HCT116 (cell line): ENCODE data around the gene CACNA2D3. TPM values are rescaled to one million over a fixed set of nuclear protein-coding genes. Genes with fewer than 3 reads are reported as not detected.

Experiments
- ATAC-seq: fragments of 200-7000 bp; cut with Tn5 transposase; 2 replicates; pipeline ENCODE4 v1.9.1; 2020; ENCODE audit warnings: mild to moderate bottlenecking, moderate library complexity
- BruUV-seq: library from RNA; stranded (reverse); fragments of 400-500 nt; replicated peaks from 2 replicates; lab custom pipeline; 2021; lab: Mats Ljungman, UMichigan
- CTCF ChIA-PET: fragments of 300-600 bp; sonication (Branson Sonifier 250); formaldehyde crosslinking; loops from one replicate; lab custom pipeline; 2021; ENCODE audit warnings: antibody characterized with exemption; lab: Charles Lee
- POLR2A ChIA-PET: fragments of 300-600, 350-600 bp; sonication (Branson Sonifier 250); formaldehyde crosslinking; loops from one replicate; lab custom pipeline; 2021; ENCODE audit warnings: antibody characterized with exemption; lab: Charles Lee
- RAD21 ChIA-PET, 2 experiments: fragments of 300-600 bp; sonication (Branson Sonifier 250); formaldehyde crosslinking; loops; one replicate each; lab custom pipeline; 2023; ENCODE audit warnings: low total read pairs in 2 of 2; ENCODE audit not compliant: uncharacterized antibody in 2 of 2, unreplicated experiment in 2 of 2, low non-redundant PET in 1 of 2; lab: Charles Lee
- DNase-seq: peaks from one replicate; pipeline ENCODE4 v3.0.0-alpha.2; 2010; ENCODE audit warnings: low read depth, low spot score
- H2AFZ ChIP-seq: fragments of 200-600 bp; shearing (Covaris generic), sonication (generic); 2 replicates; pipeline ENCODE4 v1.6.1; 2017; ENCODE audit warnings: low read depth, mixed run types, mixed read lengths, antibody characterized with exemption, low read length; ENCODE audit not compliant: poor library complexity, severe bottlenecking
- H3K27ac ChIP-seq: 2 replicates; pipeline ENCODE4 v1.5.1; 2012; ENCODE audit warnings: low read depth, low read length
- H3K27me3 ChIP-seq: fragments of 200-600 bp; sonication (generic); 2 replicates; pipeline ENCODE4 v1.6.1; 2016; ENCODE audit warnings: mixed run types, low read length, mixed read lengths; ENCODE audit not compliant: insufficient read depth
- H3K36me3 ChIP-seq, 2 experiments: fragments of 200-500 bp in 1 of 2; fragments of 200-600 bp in 1 of 2; sonication (Bioruptor generic) in 1 of 2; sonication (generic) in 1 of 2; 2 replicates each; pipeline versions ENCODE4 v1.5.1 to v1.6.1; 2014 to 2016; ENCODE audit warnings: low read length in 2 of 2, inconsistent platforms in 1 of 2, mixed read lengths in 1 of 2, mixed run types in 1 of 2; ENCODE audit not compliant: insufficient read depth in 2 of 2, control insufficient read depth in 1 of 2
- H3K4me1 ChIP-seq, 2 experiments: fragments of 200-600 bp in 1 of 2; sonication (generic) in 1 of 2; 2 replicates each; pipeline versions ENCODE4 v1.5.1 to v1.6.1; 2012 to 2017; ENCODE audit warnings: low read length in 2 of 2, inconsistent platforms in 1 of 2, mild to moderate bottlenecking in 1 of 2, mixed read lengths in 1 of 2, mixed run types in 1 of 2, moderate library complexity in 1 of 2; ENCODE audit not compliant: insufficient read depth in 2 of 2, control insufficient read depth in 1 of 2
- H3K4me2 ChIP-seq: fragments of 200-600 bp; sonication (generic); 2 replicates; pipeline ENCODE4 v1.6.1; 2017; ENCODE audit warnings: mixed run types, low read length, mixed read lengths
- H3K4me3 ChIP-seq, 2 experiments: fragments of 200-600 bp in 1 of 2; sonication (generic) in 1 of 2; replicated peaks in 1 of 2; 2 replicates each; pipeline ENCODE4 v1.5.1; 2011 to 2016; ENCODE audit warnings: low read length in 2 of 2, control low read depth in 1 of 2, low read depth in 1 of 2, mild to moderate bottlenecking in 1 of 2, mixed read lengths in 1 of 2, mixed run types in 1 of 2
- H3K79me2 ChIP-seq: fragments of 200-600 bp; sonication (generic); 2 replicates; pipeline ENCODE4 v1.6.1; 2017; ENCODE audit warnings: mild to moderate bottlenecking, mixed run types, low read length, moderate library complexity, mixed read lengths; ENCODE audit not compliant: insufficient read depth
- H3K9ac ChIP-seq: fragments of 200-600 bp; sonication (generic); 2 replicates; pipeline ENCODE4 v1.6.1; 2016; ENCODE audit warnings: low read length, mixed read lengths
- H3K9me2 ChIP-seq: fragments of 200-600 bp; sonication (generic), shearing (Covaris generic); 2 replicates; pipeline ENCODE4 v1.6.1; 2017; ENCODE audit warnings: mixed run types, mild to moderate bottlenecking, moderate library complexity; ENCODE audit not compliant: insufficient read depth
- H3K9me3 ChIP-seq, 2 experiments: fragments of 200-500 bp in 1 of 2; fragments of 200-600 bp in 1 of 2; sonication (Bioruptor generic) in 1 of 2; sonication (generic) in 1 of 2; 2 replicates each; pipeline ENCODE4 v1.6.1; 2014 to 2017; ENCODE audit warnings: low read length in 2 of 2, mixed read lengths in 2 of 2, inconsistent platforms in 1 of 2, low read depth in 1 of 2, mild to moderate bottlenecking in 1 of 2, mixed run types in 1 of 2, moderate library complexity in 1 of 2; ENCODE audit not compliant: control insufficient read depth in 1 of 2, insufficient read depth in 1 of 2
- H4K20me1 ChIP-seq: fragments of 200-600 bp; sonication (generic), shearing (Covaris generic); 2 replicates; pipeline ENCODE4 v1.6.1; 2017; ENCODE audit warnings: mixed run types, mild to moderate bottlenecking, moderate library complexity; ENCODE audit not compliant: insufficient read depth
- ATF3 ChIP-seq: IDR thresholded peaks from 2 replicates; pipeline ENCODE4 v1.6.1; 2012
- CBX3 ChIP-seq: IDR thresholded peaks from 2 replicates; pipeline ENCODE4 v1.6.1; 2012; ENCODE audit warnings: low read depth
- CEBPB ChIP-seq: IDR thresholded peaks from 2 replicates; pipeline ENCODE4 v1.6.1; 2012; ENCODE audit warnings: low read depth
- FOSL1 ChIP-seq: IDR thresholded peaks from 2 replicates; pipeline ENCODE4 v1.6.1; 2012; ENCODE audit warnings: low read depth
- JUND ChIP-seq: IDR thresholded peaks from 2 replicates; pipeline ENCODE4 v1.6.1; 2012
- POLR2A ChIP-seq: IDR thresholded peaks from 2 replicates; pipeline ENCODE4 v1.7.0; 2011; ENCODE audit warnings: borderline replicate concordance; ENCODE audit not compliant: insufficient read depth, insufficient read length; ENCODE audit errors: extremely low read depth
- POLR2AphosphoS5 ChIP-seq: IDR thresholded peaks from 2 replicates; pipeline ENCODE4 v1.6.1; 2011; ENCODE audit warnings: mild to moderate bottlenecking, low read depth, low read length, moderate library complexity
- RAD21 ChIP-seq: IDR thresholded peaks from 2 replicates; pipeline ENCODE4 v1.6.1; 2012; ENCODE audit warnings: low read depth, mild to moderate bottlenecking
- SIN3A ChIP-seq: IDR thresholded peaks from 2 replicates; pipeline ENCODE4 v1.6.1; 2012; ENCODE audit warnings: low read depth
- SP1 ChIP-seq: IDR thresholded peaks from 2 replicates; pipeline ENCODE4 v1.6.1; 2012; ENCODE audit warnings: low read depth
- SRF ChIP-seq: IDR thresholded peaks from 2 replicates; pipeline ENCODE4 v1.6.1; 2012; ENCODE audit warnings: low read depth
- TCF7L2 ChIP-seq: IDR thresholded peaks from 2 replicates; pipeline ENCODE4 v1.7.0; 2011; ENCODE audit warnings: borderline replicate concordance, inconsistent platforms; ENCODE audit not compliant: insufficient read depth, insufficient read length; ENCODE audit errors: extremely low read depth
- ZFX ChIP-seq: fragments of 450-650 bp; IDR thresholded peaks from 2 replicates; pipeline ENCODE4 v1.6.1; 2017
- ZNF274 ChIP-seq: fragments of 200-500 bp; sonication (Bioruptor generic); IDR thresholded peaks from 2 replicates; pipeline ENCODE4 v1.6.1; 2014; ENCODE audit warnings: mild to moderate bottlenecking, low read depth, low read length, inconsistent platforms
- intact Hi-C: fragments of 100-400 bp; cut with micrococcal nuclease; formaldehyde crosslinking; loops from 2 replicates; pipeline ENCODE4 v1.10.0; 2022
- total RNA-seq: library from RNA; stranded (reverse); gene quantifications from one replicate; pipeline ENCODE4 v1.2.1, GENCODE V29; 2021; ENCODE audit not compliant: unreplicated experiment
- TF ChIP-seq, protein P1 (sequence below): IDR thresholded peaks from 2 replicates; pipeline ENCODE4 v1.6.1; 2012
- TF ChIP-seq, protein P2 (sequence below): IDR thresholded peaks from 2 replicates; pipeline ENCODE4 v1.6.1; 2012; ENCODE audit warnings: low read depth

Gene CACNA2D3
- total RNA-seq, 1 experiment from 2014 or later: 0.20 TPM

DNA sequence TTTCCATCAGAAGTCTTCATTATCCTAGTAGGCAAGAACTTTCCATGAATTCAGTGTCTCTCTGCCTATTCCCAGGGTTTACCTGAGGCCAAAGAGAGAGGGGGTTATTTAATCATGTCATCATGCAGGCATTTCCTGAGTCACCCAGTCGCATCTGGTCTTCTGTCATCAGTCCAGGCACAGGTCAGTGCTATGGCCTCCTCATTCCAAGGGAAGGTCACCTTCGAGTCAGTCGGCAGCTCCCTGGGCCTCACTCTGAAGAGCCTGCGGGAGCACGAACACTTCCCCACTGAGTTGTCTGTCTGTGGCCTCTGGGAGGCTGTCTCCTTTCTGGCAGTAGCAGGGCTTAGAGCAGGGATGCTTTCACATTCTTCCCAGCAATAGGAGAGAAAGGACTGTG, 831.7 kb downstream of the CACNA2D3 start:
- no peaks in the 10 kb centered on the region for H3K9me2 ChIP-seq
- H3K27me3 ChIP-seq: no peaks in the 10 kb centered on the region
- no peak overlapping the region for H3K9ac ChIP-seq
- no peak overlapping the region for H3K4me3 ChIP-seq
- no TSS peak for BruUV-seq
- no peaks in the 10 kb centered on the region for H3K79me2 ChIP-seq
- no peaks in the 10 kb centered on the region for H3K36me3 ChIP-seq
- peaks cover 0 to 8% of the 10 kb centered on the region in 2 experiments; a peak in 2 of 4 replicates for H3K9me3 ChIP-seq
- ATAC-seq: no peak
- no peak for DNase-seq
- no peak overlapping the region for H3K27ac ChIP-seq
- no peaks in the 10 kb centered on the region for H4K20me1 ChIP-seq
- H2AFZ ChIP-seq: no peak overlapping the region
- RAD21 ChIA-PET: no interaction called here
- TF ChIP-seq TCF7L2 (no peak), SIN3A (no peak), CEBPB (no peak), SP1 (no peak), RAD21 (no peak), FOSL1 (no peak), POLR2AphosphoS5 (no peak), POLR2A (no peak), ZFX (no peak), SRF (no peak), JUND (no peak), ZNF274 (no peak), ATF3 (no peak), CBX3 (no peak)
- TF ChIP-seq, protein P1, sequence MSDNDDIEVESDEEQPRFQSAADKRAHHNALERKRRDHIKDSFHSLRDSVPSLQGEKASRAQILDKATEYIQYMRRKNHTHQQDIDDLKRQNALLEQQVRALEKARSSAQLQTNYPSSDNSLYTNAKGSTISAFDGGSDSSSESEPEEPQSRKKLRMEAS: no peak
- TF ChIP-seq, protein P2, sequence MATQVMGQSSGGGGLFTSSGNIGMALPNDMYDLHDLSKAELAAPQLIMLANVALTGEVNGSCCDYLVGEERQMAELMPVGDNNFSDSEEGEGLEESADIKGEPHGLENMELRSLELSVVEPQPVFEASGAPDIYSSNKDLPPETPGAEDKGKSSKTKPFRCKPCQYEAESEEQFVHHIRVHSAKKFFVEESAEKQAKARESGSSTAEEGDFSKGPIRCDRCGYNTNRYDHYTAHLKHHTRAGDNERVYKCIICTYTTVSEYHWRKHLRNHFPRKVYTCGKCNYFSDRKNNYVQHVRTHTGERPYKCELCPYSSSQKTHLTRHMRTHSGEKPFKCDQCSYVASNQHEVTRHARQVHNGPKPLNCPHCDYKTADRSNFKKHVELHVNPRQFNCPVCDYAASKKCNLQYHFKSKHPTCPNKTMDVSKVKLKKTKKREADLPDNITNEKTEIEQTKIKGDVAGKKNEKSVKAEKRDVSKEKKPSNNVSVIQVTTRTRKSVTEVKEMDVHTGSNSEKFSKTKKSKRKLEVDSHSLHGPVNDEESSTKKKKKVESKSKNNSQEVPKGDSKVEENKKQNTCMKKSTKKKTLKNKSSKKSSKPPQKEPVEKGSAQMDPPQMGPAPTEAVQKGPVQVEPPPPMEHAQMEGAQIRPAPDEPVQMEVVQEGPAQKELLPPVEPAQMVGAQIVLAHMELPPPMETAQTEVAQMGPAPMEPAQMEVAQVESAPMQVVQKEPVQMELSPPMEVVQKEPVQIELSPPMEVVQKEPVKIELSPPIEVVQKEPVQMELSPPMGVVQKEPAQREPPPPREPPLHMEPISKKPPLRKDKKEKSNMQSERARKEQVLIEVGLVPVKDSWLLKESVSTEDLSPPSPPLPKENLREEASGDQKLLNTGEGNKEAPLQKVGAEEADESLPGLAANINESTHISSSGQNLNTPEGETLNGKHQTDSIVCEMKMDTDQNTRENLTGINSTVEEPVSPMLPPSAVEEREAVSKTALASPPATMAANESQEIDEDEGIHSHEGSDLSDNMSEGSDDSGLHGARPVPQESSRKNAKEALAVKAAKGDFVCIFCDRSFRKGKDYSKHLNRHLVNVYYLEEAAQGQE: no peak
- intact Hi-C loops: no loop called here
- H3K4me1 ChIP-seq: no peaks in the 10 kb centered on the region
- H3K4me2 ChIP-seq: no peak overlapping the region
- POLR2A ChIA-PET: no interaction called here
- CTCF ChIA-PET: no interaction called here
